ENCODE results near the gene KCTD15. TPM values are rescaled to one million over a fixed set of nuclear protein-coding genes. Genes with fewer than 3 reads are reported as not detected.

The KCTD15 gene
- total RNA-seq, 1 donor = 55.7 TPM

DNA sequence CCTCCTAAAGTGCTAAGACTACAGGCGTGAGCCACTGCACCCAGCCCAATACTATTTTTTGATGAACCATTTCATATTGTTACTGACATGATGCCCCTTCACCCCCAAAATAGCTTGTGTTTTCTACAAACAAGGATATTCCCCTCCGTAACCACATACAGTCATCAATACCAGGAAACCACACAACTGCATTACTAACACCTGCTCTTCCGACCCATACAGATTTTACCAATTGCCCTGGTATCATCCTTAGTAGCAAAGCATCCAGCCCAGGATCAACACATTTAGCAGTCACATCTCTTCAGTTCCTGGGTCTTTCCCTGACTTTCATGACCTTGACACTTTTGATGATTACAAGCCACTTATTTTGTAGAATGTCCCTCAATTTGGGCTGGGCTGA is 33.6 kb downstream of the KCTD15 start:
- Histone ChIP-seq H3K79me2 (ENCODE audit: insufficient read depth, low read length) (no peaks in the 10 kb centered on the region), H3K4me2 (ENCODE audit: insufficient read depth, low read length) (no peak overlapping the region), H3K27ac (ENCODE audit: low read depth, low read length) (no peak overlapping the region), H3K27me3 (ENCODE audit: insufficient read depth, low read length) (peaks cover 3% of the 10 kb centered on the region), H3K9me3 (ENCODE audit: low read depth, low read length) (no peaks in the 10 kb centered on the region), H2AFZ (ENCODE audit: low read length) (no peak overlapping the region), H3K36me3 (ENCODE audit: insufficient read depth, low read length) (no peaks in the 10 kb centered on the region), H4K20me1 (ENCODE audit: insufficient read depth, low read length) (no peaks in the 10 kb centered on the region), H3K4me3 (ENCODE audit: insufficient read depth, low read length) (no peak overlapping the region), H3K4me1 (ENCODE audit: insufficient read depth, low read length) (no peaks in the 10 kb centered on the region)
- TF ChIP-seq, protein P1, sequence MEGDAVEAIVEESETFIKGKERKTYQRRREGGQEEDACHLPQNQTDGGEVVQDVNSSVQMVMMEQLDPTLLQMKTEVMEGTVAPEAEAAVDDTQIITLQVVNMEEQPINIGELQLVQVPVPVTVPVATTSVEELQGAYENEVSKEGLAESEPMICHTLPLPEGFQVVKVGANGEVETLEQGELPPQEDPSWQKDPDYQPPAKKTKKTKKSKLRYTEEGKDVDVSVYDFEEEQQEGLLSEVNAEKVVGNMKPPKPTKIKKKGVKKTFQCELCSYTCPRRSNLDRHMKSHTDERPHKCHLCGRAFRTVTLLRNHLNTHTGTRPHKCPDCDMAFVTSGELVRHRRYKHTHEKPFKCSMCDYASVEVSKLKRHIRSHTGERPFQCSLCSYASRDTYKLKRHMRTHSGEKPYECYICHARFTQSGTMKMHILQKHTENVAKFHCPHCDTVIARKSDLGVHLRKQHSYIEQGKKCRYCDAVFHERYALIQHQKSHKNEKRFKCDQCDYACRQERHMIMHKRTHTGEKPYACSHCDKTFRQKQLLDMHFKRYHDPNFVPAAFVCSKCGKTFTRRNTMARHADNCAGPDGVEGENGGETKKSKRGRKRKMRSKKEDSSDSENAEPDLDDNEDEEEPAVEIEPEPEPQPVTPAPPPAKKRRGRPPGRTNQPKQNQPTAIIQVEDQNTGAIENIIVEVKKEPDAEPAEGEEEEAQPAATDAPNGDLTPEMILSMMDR (IDR thresholded peaks at IDR 0.05; ENCODE audit: extremely low read depth, low read depth, low read length) = no peak
- DNase-seq (ENCODE audit: insufficient read length, low spot score, missing footprints) = no peak

DNA sequence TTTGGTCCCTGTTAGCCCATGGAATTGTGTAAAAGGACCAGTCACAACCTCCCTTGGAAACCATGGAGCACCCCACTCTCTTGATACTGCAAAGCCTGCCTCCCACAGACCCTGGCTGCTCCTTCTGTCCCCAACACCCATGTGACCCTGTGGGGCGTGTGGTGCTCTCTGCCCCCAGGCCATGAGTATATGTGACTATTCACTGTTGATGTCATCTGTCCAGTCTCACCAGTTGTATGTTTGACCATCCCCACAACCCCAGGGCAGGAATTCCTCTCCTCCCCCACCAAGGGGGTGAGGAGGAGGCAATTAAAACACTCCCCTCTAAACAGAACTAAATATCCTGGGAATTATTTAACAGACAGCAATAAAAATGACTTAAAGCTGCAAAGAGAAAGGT is 35.2 kb downstream of the KCTD15 start:
- DNase-seq (ENCODE audit: insufficient read length, low spot score, missing footprints) = no peak
- H3K27ac ChIP-seq (ENCODE audit: low read depth, low read length) = no peak overlapping the region
- H3K9me3 ChIP-seq (ENCODE audit: low read depth, low read length) = no peaks in the 10 kb centered on the region
- H2AFZ ChIP-seq (ENCODE audit: low read length) = no peak overlapping the region
- H4K20me1 ChIP-seq (ENCODE audit: insufficient read depth, low read length) = no peaks in the 10 kb centered on the region
- H3K4me1 ChIP-seq (ENCODE audit: insufficient read depth, low read length) = no peaks in the 10 kb centered on the region
- TF ChIP-seq, protein P1 (IDR thresholded peaks at IDR 0.05; ENCODE audit: extremely low read depth, low read depth, low read length) = no peak
- H3K27me3 ChIP-seq (ENCODE audit: insufficient read depth, low read length) = peaks cover 3% of the 10 kb centered on the region
- H3K4me3 ChIP-seq (ENCODE audit: insufficient read depth, low read length) = no peak overlapping the region
- H3K4me2 ChIP-seq (ENCODE audit: insufficient read depth, low read length) = no peak overlapping the region
- H3K79me2 ChIP-seq (ENCODE audit: insufficient read depth, low read length) = no peaks in the 10 kb centered on the region
- no peaks in the 10 kb centered on the region for H3K36me3 ChIP-seq (ENCODE audit: insufficient read depth, low read length)

DNA sequence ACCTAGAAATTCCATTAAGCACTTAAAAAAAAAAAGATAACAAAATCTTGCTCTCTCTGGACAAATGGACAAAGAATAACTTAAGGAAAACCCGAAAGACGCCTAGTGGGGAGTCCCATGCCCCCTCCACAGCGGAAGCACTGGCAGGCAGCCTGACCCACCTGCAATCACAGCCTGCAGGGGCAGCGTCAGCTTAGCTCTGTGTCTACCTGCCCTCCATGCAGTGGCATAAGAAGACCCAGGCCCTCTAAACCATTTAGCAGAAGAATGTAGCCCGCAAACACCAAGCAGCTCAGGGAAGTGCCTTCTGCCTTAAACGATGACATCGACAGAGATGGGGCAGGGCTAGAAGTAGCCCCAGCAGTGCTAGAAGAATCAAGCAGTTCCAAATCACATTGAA is 36.0 kb downstream of the KCTD15 start:
- Histone ChIP-seq H4K20me1 (ENCODE audit: insufficient read depth, low read length) (no peaks in the 10 kb centered on the region), H3K27ac (ENCODE audit: low read depth, low read length) (no peak overlapping the region), H3K4me3 (ENCODE audit: insufficient read depth, low read length) (no peak overlapping the region), H3K9me3 (ENCODE audit: low read depth, low read length) (no peaks in the 10 kb centered on the region), H3K4me1 (ENCODE audit: insufficient read depth, low read length) (no peaks in the 10 kb centered on the region), H3K36me3 (ENCODE audit: insufficient read depth, low read length) (no peaks in the 10 kb centered on the region), H3K79me2 (ENCODE audit: insufficient read depth, low read length) (no peaks in the 10 kb centered on the region), H3K27me3 (ENCODE audit: insufficient read depth, low read length) (peaks cover 3% of the 10 kb centered on the region), H2AFZ (ENCODE audit: low read length) (no peak overlapping the region), H3K4me2 (ENCODE audit: insufficient read depth, low read length) (no peak overlapping the region)
- no peak for DNase-seq (ENCODE audit: insufficient read length, low spot score, missing footprints)
- TF ChIP-seq, protein P1 (IDR thresholded peaks at IDR 0.05; ENCODE audit: extremely low read depth, low read depth, low read length) = no peak

DNA sequence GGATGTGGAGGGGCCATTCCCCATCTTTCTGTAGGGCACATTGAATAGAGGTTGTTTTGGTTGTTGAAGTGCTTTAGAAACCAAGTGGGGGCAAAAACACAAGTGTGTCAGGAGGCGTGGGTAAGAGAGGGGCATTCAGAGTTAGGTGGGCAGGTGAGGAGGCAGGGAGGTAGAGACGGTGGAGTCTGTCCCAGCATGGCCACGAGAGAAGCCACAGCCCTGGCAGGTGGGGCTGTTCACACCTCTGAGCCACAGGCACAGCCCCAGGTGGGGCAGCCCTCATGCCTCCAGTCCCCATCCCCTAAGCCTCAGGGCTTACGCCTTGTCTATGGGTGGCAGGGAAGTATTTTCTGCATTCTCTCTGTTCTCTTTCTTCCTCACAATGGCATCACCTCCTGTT is 43.7 kb downstream of the KCTD15 start:
- H3K27ac ChIP-seq (ENCODE audit: low read depth, low read length) = no peak overlapping the region

More for the DNA sequence above, 43.7 kb downstream of the KCTD15 start:
- Histone ChIP-seq H4K20me1 (ENCODE audit: insufficient read depth, low read length) (no peaks in the 10 kb centered on the region), H2AFZ (ENCODE audit: low read length) (no peak overlapping the region), H3K4me1 (ENCODE audit: insufficient read depth, low read length) (no peaks in the 10 kb centered on the region), H3K79me2 (ENCODE audit: insufficient read depth, low read length) (no peaks in the 10 kb centered on the region), H3K36me3 (ENCODE audit: insufficient read depth, low read length) (no peaks in the 10 kb centered on the region), H3K4me3 (ENCODE audit: insufficient read depth, low read length) (no peak overlapping the region), H3K27me3 (ENCODE audit: insufficient read depth, low read length) (peaks cover 3% of the 10 kb centered on the region), H3K9me3 (ENCODE audit: low read depth, low read length) (no peaks in the 10 kb centered on the region), H3K4me2 (ENCODE audit: insufficient read depth, low read length) (no peak overlapping the region)
- DNase-seq (ENCODE audit: insufficient read length, low spot score, missing footprints) = no peak
- TF ChIP-seq, protein P1 (IDR thresholded peaks at IDR 0.05; ENCODE audit: extremely low read depth, low read depth, low read length) = no peak

Measured in osteoblast (primary cell).